Glomerular visceral epithelial cell (primary cell): Measurements from ENCODE around the gene XRCC2.

Experiments
- DNase-seq: peaks from one replicate; pipeline ENCODE4 v3.0.0-alpha.2; 2016; ENCODE audit errors: extremely low spot score

Gene XRCC2

GRCh38 chr7:152615031-152615741 lies 60.8 kb downstream of the XRCC2 start:
- DNase-seq = no peak

GRCh38 chr7:152608656-152609055 lies 67.3 kb downstream of the XRCC2 start:
- no peak for DNase-seq

GRCh38 chr7:152608208-152608607 lies 67.7 kb downstream of the XRCC2 start:
- DNase-seq = no peak

- no peak for DNase-seq
Measured at GRCh38 chr7:152607007-152607406, 68.9 kb downstream of the XRCC2 start.

- DNase-seq = no peak
Measured at GRCh38 chr7:152602962-152603361, 73.0 kb downstream of the XRCC2 start.

- DNase-seq = no peak
Measured at GRCh38 chr7:152601305-152601798, 74.6 kb downstream of the XRCC2 start.

GRCh38 chr7:152600266-152600665 lies 75.7 kb downstream of the XRCC2 start:
- no peak for DNase-seq

GRCh38 chr7:152597507-152597906 lies 78.4 kb downstream of the XRCC2 start:
- DNase-seq = no peak

GRCh38 chr7:152596824-152597223 lies 79.1 kb downstream of the XRCC2 start:
- no peak for DNase-seq
